ENCODE data around the gene JOSD1. TPM values are rescaled to one million over a fixed set of nuclear protein-coding genes. Genes with fewer than 3 reads are reported as not detected.
"Not testable (repeated sequence)": the region's sequence is repeated elsewhere in the genome, so short reads cannot be mapped to it uniquely, and the experiment has no call there.

JOSD1 gene
- polyA plus RNA-seq, 1 donor, result 77.2 TPM

- H3K4me1 ChIP-seq (ENCODE audit: control insufficient read depth, insufficient read depth, low read length), result no peaks in the 10 kb centered on the region
- H3K4me3 ChIP-seq (ENCODE audit: low read length), result peak overlapping the region; percentile 85
- no peaks in the 10 kb centered on the region for H3K36me3 ChIP-seq (ENCODE audit: control insufficient read depth, insufficient read depth, low read length)
- no peaks in the 10 kb centered on the region for H3K27me3 ChIP-seq (ENCODE audit: control insufficient read depth, insufficient read depth, low read length)
- DNase-seq, result no peak
- no CpG with 5 or more reads among the region's 22 CpGs for WGBS (ENCODE audit: insufficient coverage, low lambda C conversion rate)
- H3K27ac ChIP-seq (ENCODE audit: low read length), result peak overlapping the region; percentile 90
- no peaks in the 10 kb centered on the region for H3K9me3 ChIP-seq (ENCODE audit: control insufficient read depth, low read depth, low read length)
Measured at GRCh38 chr22:38655519-38656255, 45.1 kb downstream of the JOSD1 start.

GRCh38 chr22:38653741-38654140 is 47.0 kb downstream of the JOSD1 start:
- H3K27me3 ChIP-seq (ENCODE audit: control insufficient read depth, insufficient read depth, low read length), result no peaks in the 10 kb centered on the region
- H3K36me3 ChIP-seq (ENCODE audit: control insufficient read depth, insufficient read depth, low read length), result no peaks in the 10 kb centered on the region
- H3K9me3 ChIP-seq (ENCODE audit: control insufficient read depth, low read depth, low read length), result no peaks in the 10 kb centered on the region
- no CpG with 5 or more reads among the region's 8 CpGs for WGBS (ENCODE audit: insufficient coverage, low lambda C conversion rate)
- no peak overlapping the region for H3K4me3 ChIP-seq (ENCODE audit: low read length)
- DNase-seq, result no peak
- no peak overlapping the region for H3K27ac ChIP-seq (ENCODE audit: low read length)
- H3K4me1 ChIP-seq (ENCODE audit: control insufficient read depth, insufficient read depth, low read length), result no peaks in the 10 kb centered on the region

GRCh38 chr22:38652859-38653258 is 47.9 kb downstream of the JOSD1 start:
- H3K4me1 ChIP-seq (ENCODE audit: control insufficient read depth, insufficient read depth, low read length), result no peaks in the 10 kb centered on the region
- no peak overlapping the region for H3K4me3 ChIP-seq (ENCODE audit: low read length)
- H3K36me3 ChIP-seq (ENCODE audit: control insufficient read depth, insufficient read depth, low read length), result no peaks in the 10 kb centered on the region
- no peaks in the 10 kb centered on the region for H3K9me3 ChIP-seq (ENCODE audit: control insufficient read depth, low read depth, low read length)
- no peaks in the 10 kb centered on the region for H3K27me3 ChIP-seq (ENCODE audit: control insufficient read depth, insufficient read depth, low read length)
- peak overlapping the region; percentile 47 for H3K27ac ChIP-seq (ENCODE audit: low read length)
- DNase-seq, result peak; percentile 71 to 84

- H3K4me3 ChIP-seq (ENCODE audit: low read length), result no peak overlapping the region
- H3K36me3 ChIP-seq (ENCODE audit: control insufficient read depth, insufficient read depth, low read length), result no peaks in the 10 kb centered on the region
- H3K27ac ChIP-seq (ENCODE audit: low read length), result no peak overlapping the region
- no peak for DNase-seq
- 60% methylated on average over 1 of the region's 5 CpGs for WGBS (ENCODE audit: insufficient coverage, low lambda C conversion rate)
- no peaks in the 10 kb centered on the region for H3K9me3 ChIP-seq (ENCODE audit: control insufficient read depth, low read depth, low read length)
- no peaks in the 10 kb centered on the region for H3K4me1 ChIP-seq (ENCODE audit: control insufficient read depth, insufficient read depth, low read length)
- H3K27me3 ChIP-seq (ENCODE audit: control insufficient read depth, insufficient read depth, low read length), result no peaks in the 10 kb centered on the region
Measured at GRCh38 chr22:38649841-38650522, 50.8 kb downstream of the JOSD1 start.

GRCh38 chr22:38645430-38645829 is 55.3 kb downstream of the JOSD1 start:
- DNase-seq, result no peak
- H3K27ac ChIP-seq (ENCODE audit: low read length), result no peak overlapping the region
- no peaks in the 10 kb centered on the region for H3K4me1 ChIP-seq (ENCODE audit: control insufficient read depth, insufficient read depth, low read length)
- WGBS (ENCODE audit: insufficient coverage, low lambda C conversion rate), result no CpG with 5 or more reads among the region's 6 CpGs
- no peak overlapping the region for H3K4me3 ChIP-seq (ENCODE audit: low read length)
- H3K27me3 ChIP-seq (ENCODE audit: control insufficient read depth, insufficient read depth, low read length), result no peaks in the 10 kb centered on the region
- H3K36me3 ChIP-seq (ENCODE audit: control insufficient read depth, insufficient read depth, low read length), result no peaks in the 10 kb centered on the region
- H3K9me3 ChIP-seq (ENCODE audit: control insufficient read depth, low read depth, low read length), result no peaks in the 10 kb centered on the region

- WGBS (ENCODE audit: insufficient coverage, low lambda C conversion rate), result no CpG with 5 or more reads among the region's 5 CpGs
- not testable (repeated sequence) for H3K27me3 ChIP-seq (ENCODE audit: control insufficient read depth, insufficient read depth, low read length); H3K9me3 ChIP-seq (ENCODE audit: control insufficient read depth, low read depth, low read length); H3K36me3 ChIP-seq (ENCODE audit: control insufficient read depth, insufficient read depth, low read length); H3K4me3 ChIP-seq (ENCODE audit: low read length); DNase-seq; H3K4me1 ChIP-seq (ENCODE audit: control insufficient read depth, insufficient read depth, low read length); H3K27ac ChIP-seq (ENCODE audit: low read length)
Measured at GRCh38 chr22:38644245-38644644, 56.5 kb downstream of the JOSD1 start.

- no peak for DNase-seq
- Histone ChIP-seq H3K27ac (ENCODE audit: low read length) (no peak overlapping the region), H3K36me3 (ENCODE audit: control insufficient read depth, insufficient read depth, low read length) (peaks cover 3% of the 10 kb centered on the region), H3K4me1 (ENCODE audit: control insufficient read depth, insufficient read depth, low read length) (no peaks in the 10 kb centered on the region), H3K9me3 (ENCODE audit: control insufficient read depth, low read depth, low read length) (no peaks in the 10 kb centered on the region), H3K4me3 (ENCODE audit: low read length) (no peak overlapping the region), H3K27me3 (ENCODE audit: control insufficient read depth, insufficient read depth, low read length) (no peaks in the 10 kb centered on the region)
- 94% methylated on average over 3 of the region's 13 CpGs for WGBS (ENCODE audit: insufficient coverage, low lambda C conversion rate)
Measured at GRCh38 chr22:38641476-38642040, 59.2 kb downstream of the JOSD1 start.

GRCh38 chr22:38638728-38639127 is 62.0 kb downstream of the JOSD1 start:
- Histone ChIP-seq H3K27me3 (ENCODE audit: control insufficient read depth, insufficient read depth, low read length) (no peaks in the 10 kb centered on the region), H3K4me3 (ENCODE audit: low read length) (no peak overlapping the region), H3K27ac (ENCODE audit: low read length) (no peak overlapping the region), H3K4me1 (ENCODE audit: control insufficient read depth, insufficient read depth, low read length) (no peaks in the 10 kb centered on the region), H3K36me3 (ENCODE audit: control insufficient read depth, insufficient read depth, low read length) (peaks cover 5% of the 10 kb centered on the region), H3K9me3 (ENCODE audit: control insufficient read depth, low read depth, low read length) (no peaks in the 10 kb centered on the region)
- no peak for DNase-seq
- no CpG with 5 or more reads among the region's 3 CpGs for WGBS (ENCODE audit: insufficient coverage, low lambda C conversion rate)

- DNase-seq, result no peak
- H3K36me3 ChIP-seq (ENCODE audit: control insufficient read depth, insufficient read depth, low read length), result peaks cover 5% of the 10 kb centered on the region
- H3K4me1 ChIP-seq (ENCODE audit: control insufficient read depth, insufficient read depth, low read length), result no peaks in the 10 kb centered on the region
- H3K4me3 ChIP-seq (ENCODE audit: low read length), result no peak overlapping the region
- no peaks in the 10 kb centered on the region for H3K27me3 ChIP-seq (ENCODE audit: control insufficient read depth, insufficient read depth, low read length)
- H3K9me3 ChIP-seq (ENCODE audit: control insufficient read depth, low read depth, low read length), result no peaks in the 10 kb centered on the region
- no CpG with 5 or more reads among the region's 2 CpGs for WGBS (ENCODE audit: insufficient coverage, low lambda C conversion rate)
- H3K27ac ChIP-seq (ENCODE audit: low read length), result no peak overlapping the region
Measured at GRCh38 chr22:38638216-38638615, 62.5 kb downstream of the JOSD1 start.

Measured in large intestine (tissue), 3 donors.